Stimulated activated CD4-positive, alpha-beta T cell treated with anti-CD3 and anti-CD28 coated beads, Interleukin-15, amount 100 ng/mL, for 1 hour (primary cell): ENCODE measurements around the gene CRYBB3.

Experiments used
- DNase-seq, 2 donors: peaks; one replicate each; pipeline ENCODE4 v3.0.0-alpha.2; 2020; ENCODE audit warnings: low read depth in 1 of 2, low spot score in 1 of 2

Gene CRYBB3

GRCh38 chr22:25199731-25200520 is at the start of gene CRYBB3:
CRYBB3 (plus strand) TSS chr22:25199858; CDS start chr22:25201397, 1,539 bp downstream.
- no peak for DNase-seq

- no peak for DNase-seq
Measured at GRCh38 chr22:25153961-25154666, 45.5 kb upstream of the CRYBB3 start.

GRCh38 chr22:25154667-25154999 is 45.0 kb upstream of the CRYBB3 start:
- DNase-seq, result no peak

- no peak for DNase-seq
Measured at GRCh38 chr22:25156736-25157135, 42.9 kb upstream of the CRYBB3 start.

- DNase-seq, result no peak
Measured at GRCh38 chr22:25159028-25159427, 40.6 kb upstream of the CRYBB3 start.

- DNase-seq, result no peak
Measured at GRCh38 chr22:25160120-25160996, 39.3 kb upstream of the CRYBB3 start.

GRCh38 chr22:25161017-25161915 is 38.4 kb upstream of the CRYBB3 start:
- no peak for DNase-seq

- DNase-seq, result no peak
Measured at GRCh38 chr22:25161916-25162530, 37.6 kb upstream of the CRYBB3 start.

GRCh38 chr22:25162561-25162960 is 37.1 kb upstream of the CRYBB3 start:
- no peak for DNase-seq

GRCh38 chr22:25165785-25166184 is 33.9 kb upstream of the CRYBB3 start:
- no peak for DNase-seq

GRCh38 chr22:25166266-25167040 is 33.2 kb upstream of the CRYBB3 start:
- no peak for DNase-seq

- DNase-seq, result no peak
Measured at GRCh38 chr22:25167082-25167481, 32.6 kb upstream of the CRYBB3 start.

- DNase-seq, result no peak
Measured at GRCh38 chr22:25167834-25168601, 31.6 kb upstream of the CRYBB3 start.

GRCh38 chr22:25169278-25170031 is 30.2 kb upstream of the CRYBB3 start:
- no peak for DNase-seq

- no peak for DNase-seq
Measured at GRCh38 chr22:25170426-25170980, 29.2 kb upstream of the CRYBB3 start.

- DNase-seq, result no peak
Measured at GRCh38 chr22:25172153-25172552, 27.5 kb upstream of the CRYBB3 start.

- DNase-seq, result no peak
Measured at GRCh38 chr22:25174156-25174887, 25.3 kb upstream of the CRYBB3 start.
